Uterus (tissue), 2 donors: Measurements from ENCODE around the gene SP140.

Experiments used
- POLR2A ChIP-seq, 2 donors: fragments of 450-650 bp; IDR thresholded peaks; one replicate each; pipeline ENCODE4 v1.6.1; 2016; ENCODE audit warnings: antibody characterized with exemption in 2 of 2, mild to moderate bottlenecking in 1 of 2, moderate library complexity in 1 of 2
- TF ChIP-seq, protein P1 (sequence below), 4 experiments: fragments of 200-600 bp in 2 of 4; fragments of 450-650 bp in 2 of 4; sonication (generic) in 2 of 4; IDR thresholded peaks; one replicate each; pipeline ENCODE4 v1.5.1; 2016 to 2019; ENCODE audit warnings: antibody characterized with exemption in 4 of 4, mild to moderate bottlenecking in 2 of 4, moderate library complexity in 1 of 4

DNA sequence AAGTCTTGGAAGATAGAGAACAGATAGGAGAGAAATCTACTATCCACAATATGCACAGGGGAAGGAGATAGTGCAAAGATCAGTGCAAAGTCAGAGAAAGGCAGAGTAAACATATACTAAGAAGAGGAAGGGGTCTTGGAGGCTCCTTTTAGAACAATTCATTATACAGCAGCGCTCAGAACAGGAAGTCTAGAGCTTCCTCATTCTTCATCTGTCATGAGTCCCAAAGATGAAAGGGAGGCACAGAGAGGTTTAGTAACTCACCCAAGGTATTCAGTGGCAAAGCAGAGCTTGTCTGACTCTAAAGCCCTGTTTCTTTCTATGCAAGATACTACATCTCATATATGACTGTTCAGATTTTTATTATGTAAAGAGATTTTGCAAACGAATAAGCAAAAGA is 7.1 kb upstream of the SP140 start:
- TF ChIP-seq, protein P1, sequence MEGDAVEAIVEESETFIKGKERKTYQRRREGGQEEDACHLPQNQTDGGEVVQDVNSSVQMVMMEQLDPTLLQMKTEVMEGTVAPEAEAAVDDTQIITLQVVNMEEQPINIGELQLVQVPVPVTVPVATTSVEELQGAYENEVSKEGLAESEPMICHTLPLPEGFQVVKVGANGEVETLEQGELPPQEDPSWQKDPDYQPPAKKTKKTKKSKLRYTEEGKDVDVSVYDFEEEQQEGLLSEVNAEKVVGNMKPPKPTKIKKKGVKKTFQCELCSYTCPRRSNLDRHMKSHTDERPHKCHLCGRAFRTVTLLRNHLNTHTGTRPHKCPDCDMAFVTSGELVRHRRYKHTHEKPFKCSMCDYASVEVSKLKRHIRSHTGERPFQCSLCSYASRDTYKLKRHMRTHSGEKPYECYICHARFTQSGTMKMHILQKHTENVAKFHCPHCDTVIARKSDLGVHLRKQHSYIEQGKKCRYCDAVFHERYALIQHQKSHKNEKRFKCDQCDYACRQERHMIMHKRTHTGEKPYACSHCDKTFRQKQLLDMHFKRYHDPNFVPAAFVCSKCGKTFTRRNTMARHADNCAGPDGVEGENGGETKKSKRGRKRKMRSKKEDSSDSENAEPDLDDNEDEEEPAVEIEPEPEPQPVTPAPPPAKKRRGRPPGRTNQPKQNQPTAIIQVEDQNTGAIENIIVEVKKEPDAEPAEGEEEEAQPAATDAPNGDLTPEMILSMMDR (IDR thresholded peaks at IDR 0.05): no peak
- TF ChIP-seq POLR2A (IDR thresholded peaks at IDR 0.05): no peak
